GM21723 (cell line): ENCODE measurements around the gene AKAP9.
"Not testable (repeated sequence)": the region's sequence is repeated elsewhere in the genome, so short reads cannot be mapped to it uniquely, and the experiment has no call there.

ENCODE experiments used
- ATAC-seq: cut with Tn5 transposase; IDR thresholded peaks from one replicate; pipeline ENCODE4 v1.9.1; 2021; ENCODE audit warnings: mild to moderate bottlenecking, moderate library complexity; ENCODE audit not compliant: unreplicated experiment

Gene AKAP9

GRCh38 chr7:91940572-91941341, at the start of gene AKAP9:
Gene AKAP9 (plus strand): TSS chr7:91940862. CDS start chr7:91941100, 238 bp downstream.
- peak; percentile 96 for ATAC-seq

GRCh38 chr7:91892099-91892705, 48.5 kb upstream of the AKAP9 start:
- no peak for ATAC-seq

- no peak for ATAC-seq
Observed at GRCh38 chr7:91892821-91893340, 47.8 kb upstream of the AKAP9 start.

- not testable (repeated sequence) for ATAC-seq
Observed at GRCh38 chr7:91893699-91894098, 47.0 kb upstream of the AKAP9 start.

GRCh38 chr7:91894781-91895480, 45.7 kb upstream of the AKAP9 start:
- ATAC-seq = no peak

GRCh38 chr7:91898240-91898992, 42.2 kb upstream of the AKAP9 start:
- ATAC-seq = no peak

- no peak for ATAC-seq
Observed at GRCh38 chr7:91899563-91899962, 41.1 kb upstream of the AKAP9 start.

GRCh38 chr7:91910171-91910570, 30.5 kb upstream of the AKAP9 start:
- no peak for ATAC-seq

- ATAC-seq = no peak
Observed at GRCh38 chr7:91911121-91911520, 29.5 kb upstream of the AKAP9 start.

GRCh38 chr7:91912494-91912893, 28.2 kb upstream of the AKAP9 start:
- no peak for ATAC-seq

- no peak for ATAC-seq
Observed at GRCh38 chr7:91913612-91914011, 27.1 kb upstream of the AKAP9 start.

- ATAC-seq = no peak
Observed at GRCh38 chr7:91915401-91916050, 25.1 kb upstream of the AKAP9 start.

GRCh38 chr7:91916051-91916440, 24.6 kb upstream of the AKAP9 start:
- no peak for ATAC-seq

- no peak for ATAC-seq
Observed at GRCh38 chr7:91918356-91918755, 22.3 kb upstream of the AKAP9 start.

- ATAC-seq = no peak
Observed at GRCh38 chr7:91922857-91923256, 17.8 kb upstream of the AKAP9 start.

GRCh38 chr7:91927912-91928311, 12.8 kb upstream of the AKAP9 start:
- no peak for ATAC-seq

GRCh38 chr7:91929463-91929862, 11.2 kb upstream of the AKAP9 start:
- ATAC-seq = peak; percentile 78

- peak; percentile 19 for ATAC-seq
Observed at GRCh38 chr7:91940171-91940570, 491 bp upstream of the AKAP9 start.

GRCh38 chr7:91941450-91941849, 788 bp downstream of the AKAP9 start:
- peak; percentile 31 for ATAC-seq

GRCh38 chr7:91942312-91942711, 1.6 kb downstream of the AKAP9 start:
- no peak for ATAC-seq
